Cerebellar nuclear complex (tissue), 1 donor: ENCODE data around the gene PADI4.
"Not testable (repeated sequence)": the region's sequence is repeated elsewhere in the genome, so short reads cannot be mapped to it uniquely, and the experiment has no call there.

ENCODE experiments used
- DNase-seq, 2 experiments: peaks; one replicate each; lab custom pipeline; 2025; lab: John Stamatoyannopoulos, UW

Gene PADI4

GRCh38 chr1:17397910-17398695 is 90.1 kb downstream of the PADI4 start:
- DNase-seq = no peak

DNA sequence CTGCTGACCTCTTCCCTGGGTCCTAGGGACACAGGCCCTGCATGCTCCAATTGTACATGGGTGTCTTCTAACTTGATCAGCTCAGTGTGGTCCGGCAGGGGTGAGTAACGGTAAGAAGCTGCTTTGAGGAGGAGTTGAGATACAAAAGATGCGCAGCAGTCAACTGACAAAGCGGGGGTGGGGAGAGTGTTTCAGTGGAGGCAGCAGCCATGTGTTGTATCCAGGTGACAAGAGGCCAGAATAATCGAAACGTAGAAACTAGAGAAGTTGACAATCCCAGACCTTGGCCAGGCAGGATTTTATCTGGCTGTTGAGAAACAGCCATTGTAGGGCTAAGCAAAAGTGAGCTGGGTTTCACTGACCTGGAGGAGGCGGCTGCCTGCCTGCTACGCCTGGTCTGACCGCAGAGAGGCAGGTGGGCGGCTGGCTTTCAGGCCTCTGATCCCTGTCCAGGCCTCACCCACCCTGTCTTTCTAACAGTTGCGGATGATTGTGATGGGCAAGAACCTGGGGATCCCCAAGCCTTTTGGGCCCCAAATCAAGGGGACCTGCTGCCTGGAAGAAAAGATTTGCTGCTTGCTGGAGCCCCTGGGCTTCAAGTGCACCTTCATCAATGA is 92.8 kb downstream of the PADI4 start:
- no peak for DNase-seq

GRCh38 chr1:17401841-17402240 is 93.8 kb downstream of the PADI4 start:
- no peak for DNase-seq

GRCh38 chr1:17403081-17403480 is 95.1 kb downstream of the PADI4 start:
- no peak for DNase-seq

DNA sequence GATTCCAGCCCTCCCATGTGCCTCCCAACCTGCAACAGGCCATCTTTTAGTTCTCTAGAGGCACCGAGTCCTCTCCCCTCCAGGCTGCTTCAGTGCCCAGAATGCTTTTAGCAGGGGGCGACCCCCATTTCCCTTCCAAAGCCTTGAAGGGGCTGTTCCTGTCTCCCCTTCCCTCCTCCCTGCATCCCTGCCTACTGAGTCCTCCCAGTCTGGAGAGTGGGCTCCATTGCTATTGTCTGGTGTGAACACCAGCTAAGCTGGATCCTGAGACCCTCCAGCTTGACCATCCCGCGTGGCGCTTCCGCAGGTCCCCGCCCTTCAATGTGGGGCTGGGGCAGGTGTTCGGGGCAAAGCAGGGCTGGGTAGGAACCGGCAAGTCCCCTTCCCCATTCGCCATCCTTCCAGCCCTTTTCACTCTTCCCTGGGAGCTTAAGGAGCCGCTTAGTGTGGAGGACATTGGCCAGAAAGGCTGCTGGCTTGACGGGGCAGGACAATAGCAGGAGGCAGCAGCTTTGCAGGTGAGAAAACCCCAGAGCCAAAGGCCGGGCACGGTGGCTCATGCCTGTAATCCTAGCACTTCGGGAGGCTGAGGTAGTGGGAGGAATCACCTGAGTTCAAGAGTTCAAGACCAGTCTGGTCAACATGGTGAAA is 96.2 kb downstream of the PADI4 start:
- DNase-seq = no peak

DNA sequence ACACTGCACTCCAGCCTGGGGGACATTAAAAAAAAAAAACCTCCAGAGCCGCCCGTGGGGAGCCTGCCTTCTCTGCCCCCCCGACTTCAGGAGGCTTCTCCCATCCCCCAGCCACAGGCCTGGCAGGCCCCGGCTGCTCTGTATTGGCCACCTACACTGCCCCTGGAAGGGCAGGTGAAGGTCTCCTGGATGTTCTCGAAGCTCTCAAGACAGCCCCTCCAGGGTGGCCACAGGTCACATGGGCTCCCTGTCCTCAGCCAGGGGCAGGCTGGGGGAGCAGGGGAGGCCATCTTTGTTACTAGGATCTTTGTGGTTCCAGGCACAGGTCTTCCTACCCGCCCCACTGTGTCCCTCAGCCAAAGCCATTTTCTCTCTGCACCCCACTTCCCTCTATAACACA is 96.8 kb downstream of the PADI4 start:
- DNase-seq = no peak

- DNase-seq = peak in 1 of 2 experiments; percentile 5
Measured at GRCh38 chr1:17405898-17406759, 98.1 kb downstream of the PADI4 start.

- DNase-seq = not testable (repeated sequence)
Measured at GRCh38 chr1:17406760-17407475, 98.9 kb downstream of the PADI4 start.

- DNase-seq = not testable (repeated sequence)
Measured at GRCh38 chr1:17407786-17408514, 100.0 kb downstream of the PADI4 start.

DNA sequence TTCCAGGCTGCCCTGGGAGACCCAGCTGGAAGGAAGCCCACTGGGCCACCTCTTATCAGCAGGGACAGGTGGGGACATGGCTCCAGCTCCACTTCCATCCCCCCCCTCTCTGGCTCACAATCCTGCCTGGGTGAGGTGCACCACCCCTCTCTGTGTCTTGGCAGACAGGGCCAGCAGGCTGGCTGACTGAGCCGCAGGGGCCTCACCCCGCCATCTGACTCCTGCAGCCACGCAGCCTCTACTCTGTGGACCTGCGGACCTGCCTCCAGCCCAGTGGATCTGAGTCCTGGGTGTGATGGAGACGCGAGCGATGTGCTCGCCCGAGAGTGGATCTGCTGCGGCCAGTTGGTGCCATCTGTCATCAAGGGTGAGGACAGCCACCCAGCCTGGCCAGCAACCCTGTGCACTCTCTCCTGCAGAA is 101.4 kb downstream of the PADI4 start:
- DNase-seq = peak in 1 of 2 experiments; percentile 31

DNA sequence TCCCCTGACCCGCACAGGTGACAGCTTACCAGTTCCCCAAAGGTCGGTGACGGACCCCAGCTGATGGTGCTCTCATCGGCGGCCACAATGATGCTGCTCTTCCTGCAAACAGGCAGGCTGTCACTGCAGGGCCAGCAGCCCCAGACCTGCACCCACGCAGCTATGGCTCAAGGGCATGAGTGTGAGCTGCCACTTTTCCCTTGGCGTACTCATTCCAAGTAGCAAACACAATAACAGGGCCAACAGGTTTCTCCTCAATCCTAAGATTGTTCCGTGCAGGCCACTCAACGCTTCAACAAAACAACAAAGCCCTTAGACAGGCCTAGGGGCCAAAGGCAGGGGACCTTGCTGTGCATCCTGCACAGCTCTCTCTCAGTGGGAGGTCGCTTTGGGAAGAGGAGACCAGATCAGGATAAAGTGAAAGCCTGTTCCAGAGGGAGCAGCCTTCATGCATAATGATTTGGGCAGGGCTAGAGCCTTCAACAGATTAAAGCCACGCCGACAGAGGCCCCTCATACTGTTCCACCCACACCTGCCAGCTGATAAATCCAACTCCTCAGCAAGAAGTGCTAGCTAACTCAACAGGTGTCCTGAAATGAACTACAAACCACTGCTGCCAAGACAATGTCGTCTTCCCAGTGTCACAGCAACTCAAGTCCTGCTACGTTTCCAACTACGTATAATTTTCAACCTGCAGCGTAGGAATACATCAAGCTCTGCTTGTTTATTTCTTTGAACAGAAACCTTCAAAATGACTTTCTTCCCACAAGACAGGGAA is 104.3 kb downstream of the PADI4 start:
- DNase-seq = no peak
